NCI-H1092 (cell line): Measurements from ENCODE around the gene LAMB3.

Source experiments
- DNase-seq: peaks from one replicate; lab custom pipeline; 2025; lab: John Stamatoyannopoulos, UW

LAMB3 gene

GRCh38 chr1:209617755-209618154, 34.5 kb downstream of the LAMB3 start:
- DNase-seq = no peak

DNA sequence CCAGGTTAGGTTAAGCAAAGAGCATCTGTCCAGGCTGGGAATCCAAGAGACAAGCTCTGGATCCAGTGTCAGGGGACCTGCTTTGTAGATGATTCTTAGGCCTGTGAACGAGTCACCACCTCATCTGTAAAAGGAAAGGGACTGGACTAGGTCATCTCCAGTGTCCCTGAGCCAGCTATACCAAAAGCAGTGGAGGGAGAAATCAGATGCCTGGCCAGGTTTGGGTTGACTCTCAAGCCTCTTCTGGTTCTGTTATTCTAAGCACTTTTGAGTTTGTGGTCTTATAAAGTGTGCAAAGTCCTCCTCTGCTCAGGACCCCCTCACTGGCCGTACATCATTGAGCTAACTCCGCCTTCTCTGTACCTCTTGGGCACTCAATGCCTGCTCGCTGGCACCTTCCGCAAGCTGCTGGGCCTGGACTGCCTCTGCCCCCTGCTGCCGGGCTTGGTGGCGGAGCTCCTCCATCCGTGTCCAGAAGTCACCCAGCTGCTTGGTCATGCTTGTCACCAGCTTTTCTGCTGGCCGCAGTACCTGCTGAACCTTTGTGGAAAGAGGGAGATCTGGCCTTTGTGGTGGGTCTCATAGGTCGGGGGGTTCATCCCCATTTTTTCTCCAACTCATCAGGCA, 35.1 kb downstream of the LAMB3 start:
- no peak for DNase-seq

GRCh38 chr1:209616366-209617046, 35.7 kb downstream of the LAMB3 start:
- DNase-seq = no peak

DNA sequence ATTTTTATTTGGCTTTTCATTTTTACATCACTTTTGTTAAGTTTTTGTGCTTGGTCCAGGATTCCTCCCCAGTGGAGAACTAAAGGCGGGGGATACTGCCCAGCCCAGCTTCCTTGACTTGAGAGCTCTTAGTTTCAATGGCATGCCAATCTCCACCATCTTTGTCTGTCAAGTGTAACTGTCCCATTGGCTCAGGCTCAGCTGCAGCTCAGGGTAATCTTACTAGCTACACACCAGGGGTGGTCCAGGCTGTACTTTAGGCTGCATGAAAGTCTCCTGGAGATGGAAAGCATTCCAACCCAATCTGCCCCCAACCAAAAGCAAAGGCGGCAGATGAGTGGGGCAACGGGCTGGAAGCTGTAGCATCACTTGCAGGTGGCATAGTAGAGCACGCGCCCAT, 37.3 kb downstream of the LAMB3 start:
- no peak for DNase-seq

GRCh38 chr1:209614151-209614420, 38.1 kb downstream of the LAMB3 start:
- no peak for DNase-seq

- DNase-seq = no peak
Observed at GRCh38 chr1:209613400-209614150, 38.6 kb downstream of the LAMB3 start.

DNA sequence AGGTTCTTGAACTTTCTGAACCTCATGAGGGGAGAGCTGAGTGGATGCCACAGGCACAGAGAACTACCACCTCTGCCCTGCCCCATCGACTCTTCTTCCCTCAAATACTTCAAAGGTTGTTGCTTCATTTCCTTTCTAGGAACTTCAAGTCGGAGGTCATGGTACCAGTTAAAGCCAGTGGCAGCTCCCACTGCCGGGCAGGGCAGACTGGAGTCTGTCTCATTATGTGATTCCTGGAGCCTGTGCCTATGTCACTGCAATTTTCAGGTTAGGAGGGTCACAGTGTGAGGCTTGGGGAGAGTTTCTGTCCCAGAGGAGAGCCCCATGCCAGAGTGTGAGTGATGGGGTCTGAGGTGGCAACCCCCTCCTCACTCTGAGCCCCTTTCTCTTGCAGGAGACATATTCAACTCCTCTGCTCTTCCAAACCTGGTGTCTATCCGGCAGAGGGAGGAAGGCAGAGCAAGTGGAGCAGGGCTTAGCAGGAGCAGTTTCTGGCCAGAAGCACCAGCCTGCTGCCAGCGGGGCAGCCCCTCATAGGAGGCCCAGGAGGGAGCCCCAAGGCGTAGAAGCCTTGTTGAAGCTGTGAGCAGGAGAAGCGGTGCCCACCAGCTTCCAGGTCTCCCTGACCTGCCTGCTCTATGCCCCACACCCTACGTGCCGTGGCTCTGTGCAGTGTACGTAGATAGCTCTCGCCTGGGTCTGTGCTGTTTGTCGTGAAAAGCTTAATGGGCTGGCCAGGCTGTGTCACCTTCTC, 39.4 kb downstream of the LAMB3 start:
- DNase-seq = no peak

GRCh38 chr1:209611771-209612570, 40.3 kb downstream of the LAMB3 start:
- no peak for DNase-seq

- DNase-seq = no peak
Observed at GRCh38 chr1:209610631-209610905, 41.7 kb downstream of the LAMB3 start.

GRCh38 chr1:209609791-209610630, 42.2 kb downstream of the LAMB3 start:
- DNase-seq = no peak

DNA sequence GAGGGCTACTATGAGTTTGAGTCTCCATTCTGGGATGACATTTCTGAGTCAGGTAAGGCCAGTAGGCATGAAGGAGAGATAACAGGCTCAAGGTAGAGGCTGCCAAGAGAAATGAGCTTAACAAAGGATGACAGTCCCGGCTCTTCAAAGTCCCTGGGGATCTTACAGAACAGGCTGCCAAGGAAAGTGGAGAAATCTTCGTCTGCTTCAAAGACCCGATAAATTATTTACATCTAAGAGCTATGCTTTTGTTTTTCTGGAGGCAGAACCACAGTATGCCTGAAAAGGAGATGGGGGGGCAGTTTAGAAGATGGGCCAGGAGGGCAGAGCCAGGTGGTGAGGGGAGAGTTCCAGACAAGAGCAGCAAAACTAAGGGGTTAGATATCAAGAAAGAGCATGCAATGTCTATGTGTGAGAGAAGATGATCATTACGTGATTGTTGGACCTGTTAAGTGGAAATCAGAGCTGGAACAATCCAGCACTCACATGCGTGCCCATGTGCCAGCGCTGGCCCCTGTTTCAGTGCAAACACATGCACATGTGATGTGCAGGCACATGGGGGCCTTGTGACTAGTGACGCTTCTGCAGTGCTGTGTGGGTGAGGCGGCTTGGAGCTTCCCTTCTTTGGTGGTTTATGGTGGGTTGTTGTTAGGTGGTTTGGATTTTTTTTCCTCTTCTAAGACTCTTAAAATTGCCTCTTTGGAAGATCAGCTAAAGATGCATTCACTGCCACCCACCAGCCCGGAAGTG, 43.0 kb downstream of the LAMB3 start:
- DNase-seq = no peak

- no peak for DNase-seq
Observed at GRCh38 chr1:209607795-209608178, 44.4 kb downstream of the LAMB3 start.

GRCh38 chr1:209607102-209607794, 45.0 kb downstream of the LAMB3 start:
- DNase-seq = no peak

- DNase-seq = no peak
Observed at GRCh38 chr1:209603877-209604276, 48.3 kb downstream of the LAMB3 start.

GRCh38 chr1:209601809-209602657, 50.2 kb downstream of the LAMB3 start:
- no peak for DNase-seq

GRCh38 chr1:209600541-209600940, 51.7 kb downstream of the LAMB3 start:
- no peak for DNase-seq

DNA sequence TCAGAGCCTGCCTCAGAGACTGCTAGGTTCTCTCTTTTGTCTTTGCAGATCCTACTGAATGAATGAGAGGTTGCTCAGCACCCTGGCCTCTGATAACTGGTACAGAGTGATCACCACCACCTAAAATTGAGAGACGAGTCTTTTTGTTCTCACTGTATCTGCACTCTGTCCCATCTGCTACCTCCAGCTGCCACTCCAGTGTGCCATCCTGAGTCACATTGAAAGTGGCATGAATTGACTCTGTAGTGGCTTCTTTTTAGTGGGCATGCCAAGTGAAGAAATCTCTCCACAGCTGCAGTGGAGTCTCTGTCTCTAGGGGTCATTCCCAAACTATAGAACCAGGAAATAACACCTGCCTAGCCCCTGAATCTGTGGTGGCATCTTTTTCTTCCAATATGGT, 54.0 kb downstream of the LAMB3 start:
- DNase-seq = no peak

GRCh38 chr1:209597499-209597898, 54.7 kb downstream of the LAMB3 start:
- DNase-seq = no peak
